Measurements from ENCODE around the gene KRTAP5-1.

KRTAP5-1 gene

GRCh38 chr11:1556278-1556902, 28.7 kb downstream of the KRTAP5-1 start:
- H3K4me1 ChIP-seq (ENCODE audit: control insufficient read depth, insufficient read depth, low read length), result peaks cover 3% of the 10 kb centered on the region
- no peak overlapping the region for H3K9ac ChIP-seq (ENCODE audit: low read depth, low read length)
- no peak overlapping the region for H3K4me3 ChIP-seq (ENCODE audit: low read depth, low read length)
- H3K27me3 ChIP-seq (ENCODE audit: control insufficient read depth, insufficient read depth, low read length), result peaks cover 2% of the 10 kb centered on the region
- no peaks in the 10 kb centered on the region for H3K9me3 ChIP-seq (ENCODE audit: control insufficient read depth, insufficient read depth, low read length)
- peaks cover 14% of the 10 kb centered on the region for H3K36me3 ChIP-seq (ENCODE audit: control insufficient read depth, insufficient read depth, low read length)

GRCh38 chr11:1555713-1556153, 29.4 kb downstream of the KRTAP5-1 start:
- Histone ChIP-seq H3K4me3 (ENCODE audit: low read depth, low read length) (no peak overlapping the region), H3K9me3 (ENCODE audit: control insufficient read depth, insufficient read depth, low read length) (no peaks in the 10 kb centered on the region), H3K27me3 (ENCODE audit: control insufficient read depth, insufficient read depth, low read length) (peaks cover 2% of the 10 kb centered on the region), H3K36me3 (ENCODE audit: control insufficient read depth, insufficient read depth, low read length) (peaks cover 13% of the 10 kb centered on the region), H3K9ac (ENCODE audit: low read depth, low read length) (no peak overlapping the region), H3K4me1 (ENCODE audit: control insufficient read depth, insufficient read depth, low read length) (peaks cover 3% of the 10 kb centered on the region)

GRCh38 chr11:1554981-1555712, 29.9 kb downstream of the KRTAP5-1 start:
- H3K36me3 ChIP-seq (ENCODE audit: control insufficient read depth, insufficient read depth, low read length), result peaks cover 13% of the 10 kb centered on the region
- H3K9me3 ChIP-seq (ENCODE audit: control insufficient read depth, insufficient read depth, low read length), result no peaks in the 10 kb centered on the region
- peaks cover 2% of the 10 kb centered on the region for H3K27me3 ChIP-seq (ENCODE audit: control insufficient read depth, insufficient read depth, low read length)
- H3K9ac ChIP-seq (ENCODE audit: low read depth, low read length), result no peak overlapping the region
- H3K4me3 ChIP-seq (ENCODE audit: low read depth, low read length), result no peak overlapping the region
- peaks cover 3% of the 10 kb centered on the region for H3K4me1 ChIP-seq (ENCODE audit: control insufficient read depth, insufficient read depth, low read length)

- Histone ChIP-seq H3K9ac (ENCODE audit: low read depth, low read length) (no peak overlapping the region), H3K4me3 (ENCODE audit: low read depth, low read length) (no peak overlapping the region), H3K36me3 (ENCODE audit: control insufficient read depth, insufficient read depth, low read length) (peaks cover 7% of the 10 kb centered on the region), H3K4me1 (ENCODE audit: control insufficient read depth, insufficient read depth, low read length) (peaks cover 3% of the 10 kb centered on the region), H3K9me3 (ENCODE audit: control insufficient read depth, insufficient read depth, low read length) (no peaks in the 10 kb centered on the region), H3K27me3 (ENCODE audit: control insufficient read depth, insufficient read depth, low read length) (peaks cover 6% of the 10 kb centered on the region)
These were observed 31.1 kb downstream of the KRTAP5-1 start for GRCh38 chr11:1553808-1554594.

- peaks cover 5% of the 10 kb centered on the region for H3K4me1 ChIP-seq (ENCODE audit: control insufficient read depth, insufficient read depth, low read length)
- no peak overlapping the region for H3K9ac ChIP-seq (ENCODE audit: low read depth, low read length)
- no peak overlapping the region for H3K4me3 ChIP-seq (ENCODE audit: low read depth, low read length)
- H3K9me3 ChIP-seq (ENCODE audit: control insufficient read depth, insufficient read depth, low read length), result no peaks in the 10 kb centered on the region
- peaks cover 24% of the 10 kb centered on the region for H3K27me3 ChIP-seq (ENCODE audit: control insufficient read depth, insufficient read depth, low read length)
- no peaks in the 10 kb centered on the region for H3K36me3 ChIP-seq (ENCODE audit: control insufficient read depth, insufficient read depth, low read length)
These were observed 35.4 kb downstream of the KRTAP5-1 start for GRCh38 chr11:1549338-1550330.

GRCh38 chr11:1548221-1549070, 36.6 kb downstream of the KRTAP5-1 start:
- peak overlapping the region; percentile 45 for H3K4me3 ChIP-seq (ENCODE audit: low read depth, low read length)
- H3K4me1 ChIP-seq (ENCODE audit: control insufficient read depth, insufficient read depth, low read length), result peaks cover 3% of the 10 kb centered on the region
- H3K27me3 ChIP-seq (ENCODE audit: control insufficient read depth, insufficient read depth, low read length), result peaks cover 26% of the 10 kb centered on the region
- no peaks in the 10 kb centered on the region for H3K9me3 ChIP-seq (ENCODE audit: control insufficient read depth, insufficient read depth, low read length)
- H3K9ac ChIP-seq (ENCODE audit: low read depth, low read length), result no peak overlapping the region
- no peaks in the 10 kb centered on the region for H3K36me3 ChIP-seq (ENCODE audit: control insufficient read depth, insufficient read depth, low read length)

- Histone ChIP-seq H3K9ac (ENCODE audit: low read depth, low read length) (peak overlapping the region; percentile 12), H3K4me3 (ENCODE audit: low read depth, low read length) (peak overlapping the region; percentile 64), H3K4me1 (ENCODE audit: control insufficient read depth, insufficient read depth, low read length) (peaks cover 3% of the 10 kb centered on the region), H3K36me3 (ENCODE audit: control insufficient read depth, insufficient read depth, low read length) (no peaks in the 10 kb centered on the region), H3K9me3 (ENCODE audit: control insufficient read depth, insufficient read depth, low read length) (no peaks in the 10 kb centered on the region), H3K27me3 (ENCODE audit: control insufficient read depth, insufficient read depth, low read length) (peaks cover 24% of the 10 kb centered on the region)
These were observed 37.5 kb downstream of the KRTAP5-1 start for GRCh38 chr11:1547467-1548098.

GRCh38 chr11:1546536-1547466, 38.3 kb downstream of the KRTAP5-1 start:
- H3K4me3 ChIP-seq (ENCODE audit: low read depth, low read length), result peak overlapping the region; percentile 64
- peaks cover 24% of the 10 kb centered on the region for H3K27me3 ChIP-seq (ENCODE audit: control insufficient read depth, insufficient read depth, low read length)
- no peak overlapping the region for H3K9ac ChIP-seq (ENCODE audit: low read depth, low read length)
- no peaks in the 10 kb centered on the region for H3K36me3 ChIP-seq (ENCODE audit: control insufficient read depth, insufficient read depth, low read length)
- H3K9me3 ChIP-seq (ENCODE audit: control insufficient read depth, insufficient read depth, low read length), result no peaks in the 10 kb centered on the region
- peaks cover 3% of the 10 kb centered on the region for H3K4me1 ChIP-seq (ENCODE audit: control insufficient read depth, insufficient read depth, low read length)

- Histone ChIP-seq H3K27me3 (ENCODE audit: control insufficient read depth, insufficient read depth, low read length) (peaks cover 24% of the 10 kb centered on the region), H3K9ac (ENCODE audit: low read depth, low read length) (no peak overlapping the region), H3K9me3 (ENCODE audit: control insufficient read depth, insufficient read depth, low read length) (no peaks in the 10 kb centered on the region), H3K4me1 (ENCODE audit: control insufficient read depth, insufficient read depth, low read length) (peaks cover 3% of the 10 kb centered on the region), H3K36me3 (ENCODE audit: control insufficient read depth, insufficient read depth, low read length) (no peaks in the 10 kb centered on the region), H3K4me3 (ENCODE audit: low read depth, low read length) (peak overlapping the region; percentile 64)
These were observed 39.0 kb downstream of the KRTAP5-1 start for GRCh38 chr11:1546077-1546535.

Measured in iPS-15b (cell line).